ENCODE data around the gene LSS. TPM values are rescaled to one million over a fixed set of nuclear protein-coding genes. Genes with fewer than 3 reads are reported as not detected.
A peak's percentile ranks its signal among the peaks of the same experiment; 100 is the strongest.
"Not testable (repeated sequence)": the region's sequence is repeated elsewhere in the genome, so short reads cannot be mapped to it uniquely, and the experiment has no call there.

Gene LSS
- total and polyA plus RNA-seq, 2 of the 4 experiments (the other 2 are of a cell fraction) = 43.4 to 58.1 TPM

GRCh38 chr21:46141767-46142581 is 86.6 kb downstream of the LSS start:
- dilution Hi-C loops (cut with HindIII; ENCODE audit: low sequenced_read_pairs, unreplicated experiment) (no loop called here), in situ Hi-C loops (cut with MboI; ENCODE audit: low sequenced_read_pairs) (no loop called here)

GRCh38 chr21:46140352-46141003 is 88.1 kb downstream of the LSS start:
- H4K91ac ChIP-seq (ENCODE audit: insufficient read depth, low read depth, low read length); H3K4ac ChIP-seq (ENCODE audit: low read depth, low read length); H3K23ac ChIP-seq (ENCODE audit: low read depth, low read length); H3K4me3 ChIP-seq (ENCODE audit: insufficient read depth, low read depth, low read length); DNase-seq; H3K4me2 ChIP-seq (ENCODE audit: low read depth, low read length); H2AK9ac ChIP-seq (replicated peaks; ENCODE audit: low read depth, low read length, poor library complexity); H3K9ac ChIP-seq (ENCODE audit: low read depth, low read length); H4K20me1 ChIP-seq (ENCODE audit: insufficient read depth, low read length); BruUV-seq (replicated peaks); H3K18ac ChIP-seq (ENCODE audit: low read depth, low read length); POLR2A ChIA-PET (ENCODE audit: unreplicated experiment); H3K56ac ChIP-seq (ENCODE audit: extremely low read depth, insufficient read depth, low read length); H4K8ac ChIP-seq (ENCODE audit: low read depth in 2 of 2, low read length in 2 of 2); intact Hi-C loops (cut with micrococcal nuclease); ATAC-seq (ENCODE audit: low read depth); H3K9me1 ChIP-seq (ENCODE audit: insufficient read depth, low read length); H3K27ac ChIP-seq (ENCODE audit: insufficient read depth, low read length); H2BK5ac ChIP-seq (ENCODE audit: low read depth, low read length, poor library complexity, severe bottlenecking); H4K5ac ChIP-seq (ENCODE audit: low read depth, low read length); H3K14ac ChIP-seq (replicated peaks; ENCODE audit: low read depth, low read length); H3K36me3 ChIP-seq (ENCODE audit: control insufficient read depth, insufficient read depth, low read length); H3K4me1 ChIP-seq (ENCODE audit: control insufficient read depth, insufficient read depth, low read length); dilution Hi-C loops (cut with HindIII; ENCODE audit: low sequenced_read_pairs, unreplicated experiment); H3K27me3 ChIP-seq (ENCODE audit: control insufficient read depth, insufficient read depth, low read length); H2BK20ac ChIP-seq (ENCODE audit: low read depth, low read length); H3K9me3 ChIP-seq (ENCODE audit: control insufficient read depth, insufficient read depth, low read length); H2BK120ac ChIP-seq (ENCODE audit: low read depth, low read length); in situ Hi-C loops (cut with MboI; ENCODE audit: low sequenced_read_pairs); CTCF ChIA-PET; H3K79me1 ChIP-seq (ENCODE audit: low read depth in 1 of 2, low read length in 2 of 2): not testable (repeated sequence)
- Histone ChIP-seq H2AK5ac (ENCODE audit: low read depth, low read length) (peak overlapping the region; percentile 87), H2BK15ac (ENCODE audit: low read depth, low read length) (peak overlapping the region; percentile 59; the same call in 1 of the 3 replicates), H2AFZ (replicated peaks; ENCODE audit: low read length, poor library complexity) (peak overlapping the region; percentile 67)
- WGBS, 2 experiments (ENCODE audit: extremely low coverage in 2 of 2, insufficient read length in 1 of 2) = 47% methylated on average over 24 of the region's 29 CpGs; no CpG with 5 or more reads in 1 of the 2 experiments

More at GRCh38 chr21:46141767-46142581, 86.6 kb downstream of the LSS start:
- peak overlapping the region; percentile 54; the same call in 1 of the 2 replicates for H2AK5ac ChIP-seq (ENCODE audit: low read depth, low read length)
- H3K9ac ChIP-seq (ENCODE audit: low read depth, low read length) = no peak overlapping the region
- H4K91ac ChIP-seq (ENCODE audit: insufficient read depth, low read depth, low read length) = no peak overlapping the region
- no peaks in the 10 kb centered on the region for H3K36me3 ChIP-seq (ENCODE audit: control insufficient read depth, insufficient read depth, low read length)
- no peak overlapping the region for H2BK5ac ChIP-seq (ENCODE audit: low read depth, low read length, poor library complexity, severe bottlenecking)
- no peak overlapping the region for H2BK20ac ChIP-seq (ENCODE audit: low read depth, low read length)
- no peak overlapping the region for H2AK9ac ChIP-seq (replicated peaks; ENCODE audit: low read depth, low read length, poor library complexity)
- no peaks in the 10 kb centered on the region for H3K9me3 ChIP-seq (ENCODE audit: control insufficient read depth, insufficient read depth, low read length)
- peak overlapping the region; percentile 23 for H2AFZ ChIP-seq (replicated peaks; ENCODE audit: low read length, poor library complexity)
- no peaks in the 10 kb centered on the region for H4K20me1 ChIP-seq (ENCODE audit: insufficient read depth, low read length)
- H3K79me1 ChIP-seq (ENCODE audit: low read depth in 1 of 2, low read length in 2 of 2) = no peaks in the 10 kb centered on the region
- intact Hi-C loops (cut with micrococcal nuclease) = no loop called here
- no peak for DNase-seq
- WGBS, 2 experiments (ENCODE audit: extremely low coverage in 2 of 2, insufficient read length in 1 of 2) = 90% methylated on average over 29 of the region's 45 CpGs; no CpG with 5 or more reads in 1 of the 2 experiments
- H3K56ac ChIP-seq (ENCODE audit: extremely low read depth, insufficient read depth, low read length) = no peak overlapping the region
- ChIA-PET POLR2A (ENCODE audit: unreplicated experiment) (no interaction called here), CTCF (interaction anchor here (1.6 kb wide), 1 partner anchor 168 kb away, joined by 6 read pairs; no protein-coding TSS in a partner anchor)
- H3K23ac ChIP-seq (ENCODE audit: low read depth, low read length) = no peak overlapping the region
- no peak overlapping the region for H3K18ac ChIP-seq (ENCODE audit: low read depth, low read length)
- H3K4me2 ChIP-seq (ENCODE audit: low read depth, low read length) = no peak overlapping the region
- H3K27ac ChIP-seq (ENCODE audit: insufficient read depth, low read length) = no peak overlapping the region
- no peak for TF ChIP-seq NFE2L2 (IDR thresholded peaks at IDR 0.05; ENCODE audit: low read depth, low read length)
- TF ChIP-seq BHLHE40 (IDR thresholded peaks at IDR 0.05; ENCODE audit: low read depth, low read length) = no peak
- no peak for TF ChIP-seq MXI1 (IDR thresholded peaks at IDR 0.05; ENCODE audit: borderline replicate concordance, low read depth, low read length)
- TF ChIP-seq CHD1 (IDR thresholded peaks at IDR 0.05; ENCODE audit: low read depth, low read length) = no peak
- TF ChIP-seq FOS (IDR thresholded peaks at IDR 0.05; ENCODE audit: low read depth, low read length) = no peak
- no peak for TF ChIP-seq RFX5 (IDR thresholded peaks at IDR 0.05; ENCODE audit: low read depth, low read length)
- no peak for TF ChIP-seq RCOR1 (IDR thresholded peaks at IDR 0.05; ENCODE audit: insufficient replicate concordance, low read length)
- TF ChIP-seq RAD21 (IDR thresholded peaks at IDR 0.05; ENCODE audit: low read length) = no peak
- no peak for TF ChIP-seq MAZ (IDR thresholded peaks at IDR 0.05; ENCODE audit: borderline replicate concordance, low read depth, low read length)
- TF ChIP-seq SMC3 (IDR thresholded peaks at IDR 0.05; ENCODE audit: low read depth, low read length) = no peak
- H2BK120ac ChIP-seq (ENCODE audit: low read depth, low read length) = no peak overlapping the region
- no TSS peak for BruUV-seq (replicated peaks)
- no peak overlapping the region for H3K4me3 ChIP-seq (ENCODE audit: insufficient read depth, low read depth, low read length)
- no peak overlapping the region for H3K14ac ChIP-seq (replicated peaks; ENCODE audit: low read depth, low read length)
- H3K27me3 ChIP-seq (ENCODE audit: control insufficient read depth, insufficient read depth, low read length) = no peaks in the 10 kb centered on the region
- no peak overlapping the region for H4K8ac ChIP-seq (ENCODE audit: low read depth in 2 of 2, low read length in 2 of 2)
- no peak overlapping the region for H2BK15ac ChIP-seq (ENCODE audit: low read depth, low read length)
- 0 out of 2 replicates have a peak, but pooled peaks cover 2% of the 10 kb centered on the region for H3K4me1 ChIP-seq (ENCODE audit: control insufficient read depth, insufficient read depth, low read length)
- H4K5ac ChIP-seq (ENCODE audit: low read depth, low read length) = no peak overlapping the region
- no peaks in the 10 kb centered on the region for H3K9me1 ChIP-seq (ENCODE audit: insufficient read depth, low read length)
- no peak for ATAC-seq (ENCODE audit: low read depth)
- no peak overlapping the region for H3K4ac ChIP-seq (ENCODE audit: low read depth, low read length)
